NCI-H226 (cell line): Measurements from ENCODE around the gene DRC3.

Experiments used
- DNase-seq: peaks from one replicate; pipeline ENCODE4 v3.0.0-alpha.2; 2015

The DRC3 gene

DNA sequence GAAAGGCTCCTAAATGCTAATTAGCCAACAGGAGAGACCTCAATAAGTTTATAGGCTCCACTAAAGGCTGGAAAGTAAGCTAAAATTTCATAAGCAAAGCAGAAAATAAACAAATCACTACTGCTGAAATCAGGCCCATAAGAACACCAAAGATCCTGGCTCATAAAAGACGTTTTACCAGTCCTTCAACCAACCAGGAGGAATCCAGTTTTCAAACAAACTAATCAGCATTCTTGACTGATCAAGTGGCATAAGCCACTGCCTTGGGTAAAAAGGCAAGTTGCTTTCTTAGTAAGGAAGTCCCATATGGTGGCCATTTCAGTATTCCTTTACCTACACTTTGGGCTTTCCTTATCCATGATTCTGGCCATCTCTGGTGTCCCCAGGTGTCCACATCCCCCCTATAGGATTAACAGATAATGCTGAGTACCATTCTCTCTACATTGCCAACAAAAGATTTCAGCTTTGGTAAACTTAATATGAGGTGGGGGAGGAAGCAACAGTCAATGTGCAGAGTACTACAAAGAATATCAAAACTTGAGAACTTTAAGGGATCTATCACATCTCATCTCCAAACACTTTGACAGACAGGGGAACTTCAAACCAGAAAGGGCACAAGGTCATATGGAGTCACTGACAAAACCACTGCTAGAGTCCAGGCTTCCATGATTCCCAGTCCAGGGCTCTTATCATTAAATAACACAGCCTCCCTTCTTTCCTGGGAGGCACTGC lies 1.8 kb upstream of the DRC3 start:
- DNase-seq, result peak; percentile 56

DNA sequence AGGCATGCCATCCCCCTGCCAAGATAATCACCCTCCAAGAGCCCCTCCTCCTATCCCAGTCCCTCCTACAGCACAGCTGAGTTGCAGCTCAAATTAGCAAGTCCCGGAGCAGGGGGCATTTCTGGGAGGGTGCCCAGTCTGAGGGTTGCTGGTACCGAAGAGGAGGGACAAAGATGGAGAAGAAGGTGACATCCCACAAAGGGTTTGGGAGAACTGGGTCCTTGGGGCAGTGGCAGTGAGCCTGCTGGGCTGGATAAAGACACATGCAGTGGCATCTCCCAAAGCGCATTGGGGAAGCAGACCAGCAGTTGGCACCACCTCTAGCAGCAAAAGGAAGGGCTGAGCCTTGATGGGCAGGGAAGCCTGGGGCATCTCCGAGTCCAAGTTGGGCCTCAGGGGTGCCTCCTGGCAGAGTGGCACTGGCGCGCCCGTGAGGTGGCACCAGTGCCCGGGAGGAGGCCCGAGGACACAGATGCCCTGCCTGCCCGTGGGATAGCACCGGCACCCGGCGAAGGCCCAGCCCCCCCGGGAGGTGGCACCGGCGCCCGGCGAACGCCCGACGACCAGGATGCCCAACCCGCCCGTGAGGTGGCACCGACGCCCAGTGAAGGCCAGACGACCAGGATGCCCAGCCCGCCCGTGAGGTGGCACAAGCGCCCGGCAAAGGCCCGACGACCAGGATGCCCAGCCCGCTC lies 1.1 kb upstream of the DRC3 start:
- no peak for DNase-seq

DNA sequence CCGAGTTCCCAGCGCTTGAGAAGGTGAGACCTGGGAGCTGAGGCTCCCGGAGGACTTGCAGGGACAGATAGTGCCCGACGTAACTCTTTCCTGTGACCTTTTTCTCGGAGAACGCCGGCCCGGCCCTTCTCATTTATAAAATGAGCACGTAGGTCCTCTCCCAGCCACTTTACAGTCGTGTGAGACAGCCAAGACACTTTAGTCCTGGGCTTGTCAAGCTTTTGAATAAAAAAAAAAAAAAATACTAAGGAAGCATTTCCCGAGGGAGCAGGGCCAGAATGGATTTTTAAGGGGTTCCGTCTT lies 241 bp downstream of the DRC3 start:
- no peak for DNase-seq

DNA sequence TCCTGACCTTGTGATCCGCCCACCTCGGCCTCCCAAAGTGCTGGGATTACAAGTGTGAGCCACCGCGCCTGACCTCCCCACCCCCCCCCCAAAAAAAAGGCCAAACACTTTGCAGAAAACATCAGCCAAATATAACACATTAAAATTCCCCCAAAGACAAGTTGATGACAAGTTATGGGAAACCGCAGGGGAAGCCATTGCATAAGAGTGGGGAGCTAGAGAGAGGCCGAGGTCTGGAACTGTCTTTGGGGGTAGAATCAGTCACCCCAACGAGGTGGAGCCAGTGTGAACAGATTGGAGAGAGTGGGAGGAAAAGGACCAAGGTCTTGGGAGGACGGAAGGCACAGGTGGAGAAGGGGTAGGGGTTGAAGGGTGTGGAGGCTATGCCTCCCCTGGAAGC lies 2.8 kb downstream of the DRC3 start:
- DNase-seq, result no peak

DNA sequence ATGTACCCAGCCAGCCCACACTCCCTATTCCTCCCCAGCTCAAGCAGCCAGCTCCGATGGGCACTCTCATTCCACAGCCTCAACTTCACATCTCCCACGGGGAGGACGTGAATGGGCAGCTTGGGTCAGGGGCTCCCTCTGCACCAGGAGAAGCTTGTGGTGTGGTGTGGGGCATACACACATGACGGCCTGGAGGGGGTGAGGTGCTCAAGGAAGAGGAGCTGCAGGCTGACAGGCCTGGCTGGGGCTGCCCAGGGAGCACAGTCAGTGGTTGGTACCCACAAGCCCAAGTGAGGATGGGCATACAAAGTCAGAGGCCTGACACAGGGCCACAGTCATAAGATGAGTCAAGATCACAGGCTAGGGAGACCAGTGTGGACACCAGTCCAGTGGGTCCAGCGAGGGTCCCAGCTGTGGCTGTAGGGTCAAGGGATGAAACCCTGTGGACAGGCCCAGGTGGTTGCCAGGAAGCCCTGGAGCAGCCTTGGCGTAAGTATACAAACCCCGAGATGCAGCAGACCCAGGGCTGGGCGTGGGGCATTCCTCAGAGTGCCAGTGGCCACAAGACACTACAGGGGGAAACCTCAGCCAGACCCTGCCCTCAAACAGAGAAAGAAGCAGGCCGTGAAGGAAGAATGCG lies 4.4 kb downstream of the DRC3 start:
- no peak for DNase-seq

DNA sequence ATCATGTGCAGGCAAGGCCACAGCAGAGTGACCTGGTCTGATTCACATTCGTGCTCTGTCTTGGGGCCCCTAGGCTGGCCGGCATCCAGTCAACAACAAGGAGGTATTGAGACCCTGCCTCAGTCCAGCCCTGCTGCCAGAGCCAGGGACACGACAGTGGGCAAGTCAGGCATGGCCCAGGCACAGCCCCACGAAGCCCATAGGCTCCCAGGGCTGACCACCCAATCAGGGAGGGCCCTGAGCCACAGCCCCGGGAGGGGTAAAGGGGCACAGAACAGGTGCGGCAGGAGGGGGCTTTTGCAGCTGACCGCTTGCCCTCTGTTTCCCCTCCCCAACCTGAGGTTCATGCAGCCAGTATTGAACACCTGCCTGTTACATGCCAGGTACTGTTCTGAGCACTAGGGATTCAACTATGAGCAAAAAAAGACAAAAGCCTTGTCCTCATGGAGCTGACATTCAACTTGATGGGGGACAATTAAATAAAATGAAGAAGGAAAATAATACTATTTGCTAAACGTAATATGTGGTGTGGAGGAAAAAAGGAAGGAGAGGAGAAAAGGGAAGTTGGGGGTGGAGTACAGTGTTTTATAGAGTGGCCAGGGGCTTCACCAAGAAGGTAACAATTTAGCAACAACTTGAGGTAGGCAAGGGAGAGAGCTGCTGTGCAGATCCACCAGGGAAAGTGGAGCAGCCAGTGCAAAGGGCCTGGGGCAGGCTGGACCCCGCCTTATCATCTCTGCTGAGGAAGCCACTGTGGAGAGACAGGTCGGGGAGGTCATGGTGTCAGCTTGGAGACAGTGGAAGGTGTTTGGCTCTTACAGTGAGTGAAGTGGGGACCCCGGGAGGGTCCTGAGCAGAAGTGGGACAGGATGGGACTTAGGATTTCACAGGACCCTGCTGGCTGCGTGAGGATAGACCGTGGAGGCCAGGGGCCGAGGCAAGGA lies 6.1 kb downstream of the DRC3 start:
- DNase-seq, result no peak

DNA sequence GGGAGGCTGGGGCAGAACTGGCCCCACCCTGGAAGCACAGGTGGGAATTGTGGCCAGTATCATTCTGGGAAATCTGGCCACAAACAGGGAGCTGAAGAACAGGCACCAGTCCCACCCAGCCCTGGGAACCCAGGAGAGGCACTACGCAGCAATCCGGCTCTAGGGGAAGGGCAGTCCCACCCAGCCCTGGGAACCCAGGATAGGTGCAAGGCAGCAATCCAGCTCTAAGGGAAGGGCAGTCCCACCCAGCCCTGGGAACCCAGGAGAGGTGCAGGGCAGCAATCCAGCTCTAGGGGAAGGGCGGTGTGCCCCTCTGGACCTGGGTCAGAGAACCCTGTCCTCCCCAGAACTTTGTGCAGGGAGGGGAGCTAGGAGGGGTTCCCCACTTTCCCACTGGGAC lies 7.1 kb downstream of the DRC3 start:
- DNase-seq, result no peak

DNA sequence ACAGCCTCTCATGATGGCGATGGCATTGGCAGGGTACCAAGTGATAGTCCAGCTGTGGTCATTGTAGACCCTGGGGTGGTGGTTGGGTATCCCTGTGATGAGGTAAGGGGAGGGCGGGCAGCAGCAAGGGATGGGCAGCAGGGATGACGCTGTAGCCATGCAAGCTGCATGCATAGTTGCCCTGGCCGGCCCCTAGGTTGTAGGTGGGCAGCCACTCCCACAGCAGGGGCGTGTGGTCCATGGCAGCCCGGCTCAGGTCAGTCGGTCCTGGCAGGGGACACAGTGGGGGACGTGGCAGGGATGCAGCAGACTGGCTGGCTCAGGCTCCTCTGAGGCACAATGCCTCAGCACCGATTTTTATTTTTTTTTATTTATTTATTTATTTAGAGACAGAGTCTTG lies 8.7 kb downstream of the DRC3 start:
- DNase-seq, result no peak

DNA sequence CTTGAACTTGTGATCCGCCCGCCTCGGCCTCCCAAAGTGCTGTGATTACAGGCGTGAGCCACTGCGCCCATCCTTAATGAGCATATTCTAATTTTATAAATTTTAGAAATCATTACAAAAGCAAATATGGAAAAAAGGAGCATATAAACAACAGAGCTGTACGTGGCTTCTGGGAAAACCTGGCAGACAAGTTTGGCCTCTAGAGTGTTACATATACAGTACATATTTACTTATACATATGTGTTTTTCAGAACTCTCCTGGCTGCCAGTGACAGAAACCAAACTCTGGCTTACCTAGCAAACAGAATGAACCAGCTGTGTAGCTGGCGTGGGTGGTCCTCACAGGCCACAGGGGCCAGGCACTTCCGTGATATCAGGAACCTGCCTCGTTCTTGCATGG lies 10.1 kb downstream of the DRC3 start:
- no peak for DNase-seq

DNA sequence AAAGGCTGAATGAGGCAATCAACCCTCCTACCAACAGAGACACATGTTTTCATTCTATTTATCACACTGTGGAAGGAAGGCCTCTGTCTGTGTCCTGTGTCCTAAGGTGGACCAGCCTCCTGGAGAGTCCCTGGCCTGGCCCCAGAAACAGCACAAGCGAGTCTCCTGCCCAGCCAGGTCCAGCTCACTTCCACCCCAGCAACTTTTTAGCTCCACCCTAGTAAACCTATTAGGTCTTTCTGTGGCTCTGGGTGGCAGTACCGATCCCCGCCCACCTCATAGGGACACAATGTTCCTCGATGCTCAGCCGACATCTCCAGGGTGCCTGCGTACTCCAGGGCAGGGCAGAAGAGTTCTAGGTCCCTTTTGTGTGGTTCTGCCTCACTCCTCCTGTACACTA lies 10.7 kb downstream of the DRC3 start:
- no peak for DNase-seq

DNA sequence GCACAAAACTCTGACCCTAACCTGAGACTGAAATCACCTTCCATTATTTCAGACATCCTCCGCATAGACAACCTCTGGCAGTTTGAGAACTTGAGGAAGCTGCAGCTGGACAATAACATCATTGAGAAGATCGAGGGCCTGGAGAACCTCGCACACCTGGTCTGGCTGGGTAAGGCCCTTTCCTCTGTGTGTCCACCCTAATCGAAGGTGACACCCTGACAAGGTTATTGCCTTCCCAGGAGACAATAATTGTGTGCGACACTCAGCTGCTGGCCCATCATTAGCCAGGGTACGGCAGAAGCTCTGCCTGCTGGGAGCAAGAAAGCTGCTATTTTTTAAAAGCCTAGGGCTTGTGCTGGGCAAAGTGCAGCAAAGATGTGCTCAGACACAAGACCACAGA lies 11.1 kb downstream of the DRC3 start:
- DNase-seq, result no peak

DNA sequence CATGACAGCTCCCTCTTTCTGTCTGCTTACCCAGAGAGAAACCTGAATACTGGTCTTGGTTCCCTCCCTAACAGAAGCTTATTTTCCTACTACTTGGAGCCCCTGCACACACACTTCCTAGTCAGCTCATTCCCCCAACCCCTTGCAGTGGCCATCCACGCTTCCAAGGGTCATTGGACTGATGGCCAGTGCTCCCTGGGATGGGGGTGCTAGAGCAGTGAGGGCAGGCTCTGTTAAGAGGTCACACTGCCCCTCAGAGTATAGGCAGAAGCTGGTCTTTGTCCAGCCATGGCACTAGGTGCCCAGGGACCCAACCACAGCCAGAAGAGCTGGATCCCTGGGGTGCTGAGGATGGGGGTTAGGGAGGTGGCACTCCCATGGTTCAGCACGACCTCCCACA lies 12.5 kb downstream of the DRC3 start:
- no peak for DNase-seq

DNA sequence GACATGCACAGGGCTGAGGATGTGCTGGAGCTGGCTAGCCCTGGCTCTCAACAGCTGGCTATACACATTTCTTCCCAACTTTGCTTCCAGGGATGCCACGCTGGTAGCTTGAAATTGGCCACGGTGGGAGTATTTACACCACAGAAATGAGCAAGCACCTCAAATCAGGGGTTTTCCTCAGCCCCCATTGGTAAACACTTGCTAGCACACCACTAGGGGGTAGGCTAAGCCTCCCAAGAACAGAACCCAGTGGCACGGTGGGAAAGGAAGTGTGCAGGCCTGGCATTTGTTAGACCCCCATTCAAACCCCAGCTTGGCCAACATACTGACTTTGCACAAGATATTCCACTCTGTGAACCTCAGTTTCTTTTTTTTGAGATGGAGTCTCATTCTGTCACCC lies 12.9 kb downstream of the DRC3 start:
- no peak for DNase-seq

DNA sequence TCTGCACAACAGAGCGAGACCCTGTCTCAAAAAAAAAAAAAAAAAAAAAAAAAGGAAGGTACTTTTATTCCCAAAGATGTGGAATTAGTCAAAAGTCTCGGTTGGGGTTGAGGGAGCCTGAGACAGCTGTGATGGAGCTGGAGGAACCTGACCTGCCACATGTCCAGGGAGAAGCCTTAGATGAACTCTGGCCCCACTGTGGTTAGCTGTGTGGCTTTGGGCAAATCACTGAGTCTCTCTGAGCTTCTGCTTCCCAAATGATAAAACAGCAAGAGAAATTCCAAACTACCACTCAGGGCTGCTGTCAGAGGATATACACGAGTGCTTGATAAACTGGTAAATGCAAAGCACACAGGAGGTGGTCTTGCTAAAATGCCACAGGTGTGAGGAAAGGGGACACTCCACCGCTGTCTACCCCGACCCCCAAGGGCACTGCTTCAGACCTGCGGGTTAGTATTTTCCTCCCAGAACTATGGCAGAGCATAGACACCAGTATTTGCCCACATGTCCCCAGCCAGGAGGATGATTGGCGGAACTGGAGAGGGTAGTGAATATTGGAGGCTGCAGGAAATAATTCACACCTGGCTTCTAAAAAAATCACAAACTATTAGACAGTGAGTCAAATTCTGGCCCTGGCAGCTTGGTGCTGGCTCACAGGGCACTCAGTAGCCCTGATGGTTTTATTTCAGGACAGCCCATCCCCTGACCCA lies 14.7 kb downstream of the DRC3 start:
- DNase-seq, result no peak

DNA sequence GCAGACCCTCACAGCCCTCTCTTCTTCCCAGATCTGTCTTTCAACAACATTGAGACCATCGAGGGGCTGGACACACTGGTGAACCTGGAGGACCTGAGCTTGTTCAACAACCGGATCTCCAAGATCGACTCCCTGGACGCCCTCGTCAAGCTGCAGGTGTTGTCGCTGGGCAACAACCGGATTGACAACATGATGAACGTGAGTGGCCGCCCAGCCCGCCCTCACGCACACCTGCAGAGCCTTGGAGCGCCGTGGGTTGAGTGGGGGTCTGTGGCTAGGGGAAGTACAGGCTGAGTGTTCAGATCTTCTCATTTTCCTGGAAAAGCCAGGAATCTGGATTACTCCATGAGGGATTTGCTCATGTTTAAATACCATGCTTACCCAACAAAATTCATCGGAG lies 15.2 kb downstream of the DRC3 start:
- DNase-seq, result no peak

DNA sequence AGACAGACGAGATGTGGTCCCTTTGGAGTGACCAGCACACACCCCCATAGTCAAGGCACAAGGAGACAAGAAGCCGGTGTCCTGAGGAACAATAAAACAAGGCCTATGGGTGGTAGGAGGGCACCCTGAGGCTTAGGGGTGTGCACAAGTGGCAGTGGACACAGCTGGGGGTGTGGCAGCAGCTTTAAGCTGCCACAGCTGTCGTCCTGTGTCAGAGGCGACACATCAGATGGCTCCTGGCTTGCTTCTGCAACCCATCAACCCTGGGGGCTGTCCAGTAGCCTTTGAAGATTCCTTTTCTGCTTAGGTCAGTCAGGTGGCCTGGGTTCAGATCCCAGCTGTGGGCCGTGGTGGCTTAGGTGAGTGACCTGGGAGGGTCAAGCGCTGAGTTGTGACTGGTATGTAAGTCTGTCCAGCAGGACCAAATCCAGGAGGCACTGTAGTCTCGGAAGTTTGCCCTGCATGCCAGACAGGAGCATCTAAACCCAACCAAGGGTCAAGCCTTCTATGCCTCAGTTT lies 15.8 kb downstream of the DRC3 start:
- DNase-seq, result no peak

DNA sequence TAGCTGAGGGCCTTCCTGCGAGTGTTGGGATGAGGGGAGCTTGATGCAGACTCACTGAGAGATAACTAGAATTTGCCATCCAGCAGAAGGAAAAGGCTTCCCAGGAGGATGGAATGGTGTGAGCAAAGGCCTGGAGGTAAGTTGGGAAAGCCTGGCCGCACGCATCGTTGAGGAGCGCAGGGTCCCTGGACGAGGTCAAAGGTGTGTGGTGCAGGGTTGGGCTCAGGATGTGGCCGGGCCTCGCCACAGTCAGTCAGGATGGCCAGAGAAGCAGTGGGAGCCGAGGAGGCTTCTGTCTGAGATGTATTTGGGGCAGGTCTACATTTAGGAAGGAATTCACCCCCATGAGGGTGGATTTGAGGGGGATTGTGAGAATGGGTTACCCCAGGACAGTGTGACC lies 16.4 kb downstream of the DRC3 start:
- no peak for DNase-seq

DNA sequence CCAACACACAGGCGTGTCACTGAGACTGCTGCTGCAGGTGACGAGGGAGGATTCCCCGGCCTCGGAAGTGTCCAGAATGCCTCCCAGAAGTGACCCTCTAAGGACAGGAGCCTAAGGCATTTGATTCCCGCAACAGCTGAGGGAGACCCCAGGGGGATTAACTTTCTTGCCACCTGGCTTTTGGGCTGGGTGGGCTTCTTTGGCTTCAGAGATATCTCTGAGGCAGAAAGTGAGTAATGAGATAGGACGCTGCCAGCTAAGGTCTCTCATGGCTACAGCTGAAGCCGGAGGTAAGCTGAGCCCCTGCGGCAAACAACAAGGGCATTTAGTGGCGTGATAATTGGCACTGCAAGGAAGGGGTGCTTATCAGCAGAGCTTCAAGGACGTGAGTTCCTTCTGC lies 17.0 kb downstream of the DRC3 start:
- no peak for DNase-seq

DNA sequence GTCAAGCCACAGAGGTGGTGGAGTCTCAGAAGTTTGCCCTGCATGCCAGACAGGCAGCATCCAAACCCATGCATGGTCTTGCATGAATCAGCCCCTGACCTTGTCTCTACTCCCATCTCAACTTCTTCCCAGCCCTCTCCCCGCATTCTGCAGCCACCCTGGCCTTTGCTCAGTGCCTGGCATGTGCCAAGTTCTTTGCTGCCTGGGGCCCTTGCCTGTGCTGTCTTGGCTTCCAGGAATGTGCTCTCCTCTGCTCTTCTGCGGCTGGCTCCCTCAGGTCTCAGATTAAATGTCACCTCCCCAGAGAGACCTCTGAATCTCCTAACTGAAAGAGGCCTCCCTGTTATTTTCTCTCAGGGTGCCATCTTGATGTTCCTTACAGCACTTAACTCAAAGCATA lies 17.6 kb downstream of the DRC3 start:
- peak; percentile 9 for DNase-seq

DNA sequence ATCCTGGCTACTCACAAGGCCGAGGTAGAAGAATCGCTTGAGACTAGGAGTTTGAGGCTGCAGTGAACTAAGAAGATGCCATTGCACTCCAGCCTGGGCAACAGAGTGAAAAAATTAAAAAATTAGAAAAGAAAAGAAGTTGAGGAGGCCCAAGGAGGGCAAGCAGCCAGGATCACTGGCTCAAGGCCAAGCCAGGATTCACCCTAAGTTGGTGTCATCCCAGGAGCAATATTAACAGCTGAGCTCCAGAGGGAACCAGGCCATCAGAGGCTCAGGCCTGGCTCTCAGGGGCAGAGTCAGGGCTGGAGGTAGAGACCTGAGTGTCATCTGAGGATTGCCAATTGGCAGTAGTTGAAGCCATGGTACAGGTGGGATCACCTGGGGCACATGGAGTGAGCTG lies 20.7 kb downstream of the DRC3 start:
- no peak for DNase-seq

DNA sequence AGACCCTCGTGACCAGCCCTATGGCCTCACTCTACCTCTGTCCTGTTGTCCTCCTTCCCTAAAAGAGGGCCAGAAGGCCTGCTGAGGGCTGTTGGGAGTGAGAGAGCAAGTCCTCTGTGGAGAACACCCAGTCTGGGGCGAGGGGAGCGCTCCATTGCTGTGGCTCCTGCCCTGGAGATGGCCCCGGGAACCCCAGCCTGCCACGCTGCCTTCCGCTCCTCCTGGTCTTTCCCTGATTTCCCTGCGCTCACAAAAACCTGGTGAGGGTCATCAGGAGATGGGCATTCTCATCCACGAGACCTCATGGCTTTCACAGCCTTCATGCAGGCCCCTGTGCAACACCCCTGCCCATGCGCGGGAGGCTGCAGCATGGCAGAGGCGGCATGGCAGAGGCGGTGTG lies 21.2 kb downstream of the DRC3 start:
- DNase-seq, result no peak

DNA sequence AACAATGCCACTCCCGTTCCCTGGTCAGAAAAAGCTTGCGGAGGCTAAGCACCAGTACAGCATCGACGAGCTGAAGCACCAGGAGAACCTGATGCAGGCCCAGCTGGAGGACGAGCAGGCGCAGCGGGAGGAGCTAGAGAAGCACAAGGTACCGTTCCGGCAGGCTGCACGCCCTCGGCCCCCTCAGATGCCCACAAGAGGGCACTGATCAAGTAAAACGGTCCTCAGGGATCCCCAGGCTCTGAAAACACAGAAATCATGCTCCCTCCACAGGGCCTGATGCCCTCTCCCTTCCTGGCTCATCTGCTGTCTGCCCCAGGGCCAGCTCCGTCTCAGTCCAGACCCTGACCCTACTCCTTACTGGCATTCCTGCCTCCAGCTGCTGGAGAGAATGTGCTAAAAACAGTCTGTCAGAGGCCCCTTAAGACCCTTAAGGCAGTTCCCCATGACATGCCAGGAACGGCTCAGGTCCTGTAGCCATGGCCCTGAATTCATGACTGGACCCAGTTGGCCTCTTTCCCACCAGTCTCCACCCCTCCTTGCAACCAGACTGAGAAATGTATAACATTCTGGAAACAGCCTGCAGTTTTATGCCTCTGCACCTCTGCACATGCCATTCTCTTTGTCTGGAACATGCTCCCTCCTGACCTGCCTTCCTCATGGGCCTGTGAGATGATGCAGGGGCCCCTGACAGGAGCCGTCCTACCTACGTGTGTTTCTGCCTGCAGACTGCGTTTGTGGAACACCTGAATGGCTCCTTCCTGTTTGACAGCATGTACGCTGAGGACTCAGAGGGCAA lies 21.8 kb downstream of the DRC3 start:
- peak; percentile 19 for DNase-seq
